ENCODE measurements around the gene LZTS3. TPM values are rescaled to one million over a fixed set of nuclear protein-coding genes. Genes with fewer than 3 reads are reported as not detected.

The LZTS3 gene
- total and polyA plus RNA-seq, 2 of the 13 experiments (the other 11 are each of a cell fraction or from before 2014, with no cell fraction given) = 10.1 to 31.3 TPM

GRCh38 chr20:3166913-3167342 lies 6.4 kb downstream of the LZTS3 start:
- Histone ChIP-seq H3K4me2 (ENCODE audit: low read depth, low read length) (no peak overlapping the region), H3K4me3 (replicated peaks in 1 of 3; ENCODE audit: insufficient read depth in 1 of 3, low read depth in 2 of 3, low read length in 3 of 3) (no peak overlapping the region), H3K27me3 (ENCODE audit: control insufficient read depth in 1 of 2, insufficient read depth in 2 of 2, low read length in 2 of 2) (no peaks in the 10 kb centered on the region), H3K9me3 (ENCODE audit: low read length) (no peaks in the 10 kb centered on the region), H3K9ac (ENCODE audit: insufficient read depth, low read depth, low read length) (no peak overlapping the region), H3K79me2 (ENCODE audit: insufficient read depth, low read length) (no peaks in the 10 kb centered on the region), H3K27ac (ENCODE audit: extremely low read length, insufficient read depth, low read length) (no peak overlapping the region), H2AFZ (ENCODE audit: low read length) (no peak overlapping the region), H4K20me1 (ENCODE audit: insufficient read depth, low read length) (no peaks in the 10 kb centered on the region), H3K36me3 (replicated peaks in 1 of 2; ENCODE audit: control insufficient read depth in 1 of 2, insufficient read depth in 2 of 2, low read length in 2 of 2) (no peaks in the 10 kb centered on the region), H3K4me1 (ENCODE audit: insufficient read depth, low read length) (peaks cover 68% of the 10 kb centered on the region)
- intact Hi-C loops (cut with micrococcal nuclease; ENCODE audit: unreplicated experiment) = loop anchor here (10.0 kb wide), 1 partner anchor 78 kb away; no protein-coding TSS in a partner anchor
- in situ Hi-C loops (cut with HindIII; ENCODE audit: extremely low pct_ligation_motif_present, low pct_unique_long_range_greater_than_20kb) = no loop called here
- no TSS peak for BruUV-seq (replicated peaks)
- 99% methylated on average over 13 of the region's 16 CpGs for WGBS (ENCODE audit: low lambda C conversion rate)
- CTCF ChIA-PET (ENCODE audit: low intra/inter-chr PET ratio, low total read pairs) = no interaction called here
- DNase-seq (ENCODE audit: low spot score) (no peak), ATAC-seq (no peak), FAIRE-seq (no peak)
- POLR2A ChIA-PET = interaction anchor here (6.5 kb wide), 1 partner anchor 7 kb away, joined by 81 read pairs; the partner anchor contains the start of genes FASTKD5 and UBOX5
- TF ChIP-seq NRL (CRISPR knock-in tag; IDR thresholded peaks at IDR 0.05; ENCODE audit: borderline replicate concordance) (no peak), ZNF629 (CRISPR knock-in tag; conservative IDR thresholded peaks at IDR 0.05) (peak; percentile 84), ZNF740 (CRISPR knock-in tag; IDR thresholded peaks at IDR 0.05) (no peak), GABPB1 (CRISPR knock-in tag; IDR thresholded peaks at IDR 0.05) (peak; percentile 40; the same call in 1 of the 2 replicates), RBFOX2 (IDR thresholded peaks at IDR 0.05; ENCODE audit: low read depth, low read length) (peak; percentile 46; the same call in 1 of the 2 replicates), ZNF788 (CRISPR knock-in tag; IDR thresholded peaks at IDR 0.05; ENCODE audit: borderline replicate concordance) (no peak), AHDC1 (CRISPR knock-in tag; IDR thresholded peaks at IDR 0.05; ENCODE audit: borderline replicate concordance) (no peak), NPAS2 (CRISPR knock-in tag; IDR thresholded peaks at IDR 0.05; ENCODE audit: borderline replicate concordance) (no peak), ZNF280B (CRISPR knock-in tag; IDR thresholded peaks at IDR 0.05; ENCODE audit: borderline replicate concordance) (0 out of 2 replicates have a peak, but pooled peaks have one; percentile 13), AHR (CRISPR knock-in tag; IDR thresholded peaks at IDR 0.05) (no peak), ZBTB7A (CRISPR knock-in tag; IDR thresholded peaks at IDR 0.05) (peak; percentile 51; the same call in 1 of the 2 replicates), AGO2 (optimal IDR thresholded peaks at IDR 0.05; ENCODE audit: low read depth, low read length) (peak; percentile 55), MTA1 (CRISPR knock-in tag; IDR thresholded peaks at IDR 0.05; ENCODE audit: borderline replicate concordance) (0 out of 2 replicates have a peak, but pooled peaks have one; percentile 40), CBX2 (IDR thresholded peaks at IDR 0.05; ENCODE audit: low read depth, low read length) (no peak), CBX2 (CRISPR knock-in tag; IDR thresholded peaks at IDR 0.05; ENCODE audit: low read depth) (no peak), SP2 (CRISPR knock-in tag; IDR thresholded peaks at IDR 0.05) (no peak), FOXO1 (CRISPR knock-in tag; IDR thresholded peaks at IDR 0.05) (no peak)
